Kidney (tissue), 14 donors: ENCODE measurements around the gene SLC6A11. TPM values are rescaled to one million over a fixed set of nuclear protein-coding genes. Genes with fewer than 3 reads are reported as not detected.

Source experiments
- DNase-seq, 5 donors: peaks; one replicate each; pipeline ENCODE4 v3.0.0-alpha.2; 2013 to 2020
- FAIRE-seq: peaks from 2 replicates; lab custom pipeline; 2012; peaks lifted over from hg19 to GRCh38; lab: Jason Lieb, UNC
- H3K27ac ChIP-seq, 2 donors: one replicate each; pipeline ENCODE4 v1.7.0; 2013; ENCODE audit warnings: low read depth in 2 of 2, low read length in 2 of 2, inconsistent platforms in 1 of 2
- H3K27me3 ChIP-seq: one replicate; pipeline ENCODE4 v1.7.1; 2013; ENCODE audit warnings: low read length, inconsistent platforms; ENCODE audit not compliant: control insufficient read depth, insufficient read depth
- H3K36me3 ChIP-seq, 3 donors: one replicate each; pipeline versions ENCODE4 v1.7.0 to v1.7.1; 2013; ENCODE audit warnings: low read length in 3 of 3, control low read depth in 1 of 3, inconsistent platforms in 1 of 3; ENCODE audit not compliant: insufficient read depth in 3 of 3, control insufficient read depth in 2 of 3
- H3K4me1 ChIP-seq, 3 donors: one replicate each; pipeline versions ENCODE4 v1.7.0 to v1.7.1; 2013; ENCODE audit warnings: low read length in 3 of 3, inconsistent platforms in 1 of 3, low read depth in 1 of 3; ENCODE audit not compliant: control insufficient read depth in 2 of 3, insufficient read depth in 2 of 3
- H3K4me3 ChIP-seq, 3 donors: one replicate each; pipeline versions ENCODE4 v1.7.0 to v1.8.1; 2013; ENCODE audit warnings: low read length in 3 of 3, control low read depth in 1 of 3, inconsistent platforms in 1 of 3
- H3K9ac ChIP-seq, 3 donors: one replicate each; pipeline versions ENCODE4 v1.7.0 to v1.7.1; 2013; ENCODE audit warnings: low read length in 3 of 3, control low read depth in 1 of 3, inconsistent platforms in 1 of 3
- H3K9me3 ChIP-seq, 3 donors: one replicate each; pipeline versions ENCODE4 v1.7.0 to v1.7.1; 2013; ENCODE audit warnings: low read length in 3 of 3, control low read depth in 1 of 3, inconsistent platforms in 1 of 3; ENCODE audit not compliant: control insufficient read depth in 2 of 3, insufficient read depth in 1 of 3
- intact Hi-C: fragments of 100-400 bp; cut with DNase I; formaldehyde crosslinking; loops from one replicate; pipeline ENCODE4 v1.11.1; 2022
- polyA plus RNA-seq: library from polyadenylated mRNA; stranded (reverse); fragments of 350-450 nt; fragmentation: Illumina TruSeq; extraction: RNeasy Lipid Tissue Mini Kit (QIAGEN cat#74804); gene quantifications from one replicate; pipeline ENCODE4 v1.2.3, GENCODE V29; 2014; ENCODE audit warnings: low read depth, low replicate concordance; ENCODE audit not compliant: insufficient read depth
- total RNA-seq: library from RNA; stranded (reverse); fragmentation: NEBNext Ultra II Directional; extraction: Animal tissue kit (Norgen Biotek cat#: 25700); gene quantifications from one replicate; pipeline ENCODE4 v1.2.1, GENCODE V29; 2021
- TF ChIP-seq, protein P1 (sequence below): IDR thresholded peaks from 3 replicates; pipeline ENCODE4 v1.5.1; 2012; ENCODE audit warnings: mild to moderate bottlenecking, moderate library complexity, borderline replicate concordance; ENCODE audit not compliant: insufficient read depth; ENCODE audit errors: extremely low read depth
- donor health status: control.
- donor health status: control.
- donor health status: control.
- donor health status: control.
- donor health status: control.
- donor health status: DM: yes; HTN: yes; CAD: no.
- donor health status: Normal renal cell carcinoma (clear cell type).

Gene SLC6A11
- total and polyA plus RNA-seq, 2 donors from 2014 or later, result 0.38 TPM; not detected in 1

- TF ChIP-seq, protein P1, sequence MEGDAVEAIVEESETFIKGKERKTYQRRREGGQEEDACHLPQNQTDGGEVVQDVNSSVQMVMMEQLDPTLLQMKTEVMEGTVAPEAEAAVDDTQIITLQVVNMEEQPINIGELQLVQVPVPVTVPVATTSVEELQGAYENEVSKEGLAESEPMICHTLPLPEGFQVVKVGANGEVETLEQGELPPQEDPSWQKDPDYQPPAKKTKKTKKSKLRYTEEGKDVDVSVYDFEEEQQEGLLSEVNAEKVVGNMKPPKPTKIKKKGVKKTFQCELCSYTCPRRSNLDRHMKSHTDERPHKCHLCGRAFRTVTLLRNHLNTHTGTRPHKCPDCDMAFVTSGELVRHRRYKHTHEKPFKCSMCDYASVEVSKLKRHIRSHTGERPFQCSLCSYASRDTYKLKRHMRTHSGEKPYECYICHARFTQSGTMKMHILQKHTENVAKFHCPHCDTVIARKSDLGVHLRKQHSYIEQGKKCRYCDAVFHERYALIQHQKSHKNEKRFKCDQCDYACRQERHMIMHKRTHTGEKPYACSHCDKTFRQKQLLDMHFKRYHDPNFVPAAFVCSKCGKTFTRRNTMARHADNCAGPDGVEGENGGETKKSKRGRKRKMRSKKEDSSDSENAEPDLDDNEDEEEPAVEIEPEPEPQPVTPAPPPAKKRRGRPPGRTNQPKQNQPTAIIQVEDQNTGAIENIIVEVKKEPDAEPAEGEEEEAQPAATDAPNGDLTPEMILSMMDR, result no peak
- Histone ChIP-seq H3K4me3 (no peak overlapping the region), H3K9me3 (no peaks in the 10 kb centered on the region), H3K4me1 (no peaks in the 10 kb centered on the region), H3K27ac (no peak overlapping the region), H3K9ac (no peak overlapping the region), H3K36me3 (no peaks in the 10 kb centered on the region), H3K27me3 (no peaks in the 10 kb centered on the region)
- intact Hi-C loops, result no loop called here
- FAIRE-seq (no peak), DNase-seq (no peak)
Observed at GRCh38 chr3:10804183-10804648, 11.8 kb upstream of the SLC6A11 start.

- Histone ChIP-seq H3K4me3 (no peak overlapping the region), H3K27ac (no peak overlapping the region), H3K9me3 (no peaks in the 10 kb centered on the region), H3K36me3 (no peaks in the 10 kb centered on the region), H3K27me3 (no peaks in the 10 kb centered on the region), H3K9ac (no peak overlapping the region), H3K4me1 (no peaks in the 10 kb centered on the region)
- TF ChIP-seq, protein P1, result no peak
- FAIRE-seq (no peak), DNase-seq (no peak)
- intact Hi-C loops, result no loop called here
Observed at GRCh38 chr3:10806006-10806405, 10.0 kb upstream of the SLC6A11 start.

DNA sequence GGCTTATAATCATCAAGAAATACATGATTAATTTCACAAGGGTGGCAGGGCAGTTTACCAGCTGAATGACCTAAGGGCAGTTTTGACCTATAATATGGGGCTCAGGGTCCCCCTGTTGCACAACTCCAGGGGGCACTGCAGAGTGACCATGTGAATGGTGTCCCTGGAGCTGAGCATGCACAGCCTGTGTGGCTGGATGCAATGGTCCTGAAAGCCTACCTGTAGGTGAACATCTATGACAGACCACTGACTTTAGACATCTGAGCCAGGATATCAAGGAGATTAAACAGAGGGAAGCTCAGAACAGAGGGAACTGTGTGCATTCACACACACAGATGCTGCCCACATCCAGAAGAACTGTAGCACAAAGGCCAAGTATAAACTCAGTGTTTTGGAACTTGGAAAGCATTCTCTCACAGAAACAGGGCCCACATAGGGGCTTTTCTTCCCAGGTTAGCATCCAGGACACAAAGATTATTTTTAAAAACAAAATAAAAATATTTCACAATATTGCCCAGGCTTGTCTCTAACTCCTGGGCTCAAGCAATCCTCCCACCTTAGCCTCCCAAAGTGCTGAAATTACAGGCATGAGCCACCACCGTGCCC, 7.8 kb upstream of the SLC6A11 start:
- Histone ChIP-seq H3K9ac (no peak overlapping the region), H3K4me3 (no peak overlapping the region), H3K27ac (no peak overlapping the region), H3K36me3 (no peaks in the 10 kb centered on the region), H3K9me3 (no peaks in the 10 kb centered on the region), H3K27me3 (no peaks in the 10 kb centered on the region), H3K4me1 (no peaks in the 10 kb centered on the region)
- FAIRE-seq (no peak), DNase-seq (no peak)
- TF ChIP-seq, protein P1, result no peak
- intact Hi-C loops, result no loop called here

DNA sequence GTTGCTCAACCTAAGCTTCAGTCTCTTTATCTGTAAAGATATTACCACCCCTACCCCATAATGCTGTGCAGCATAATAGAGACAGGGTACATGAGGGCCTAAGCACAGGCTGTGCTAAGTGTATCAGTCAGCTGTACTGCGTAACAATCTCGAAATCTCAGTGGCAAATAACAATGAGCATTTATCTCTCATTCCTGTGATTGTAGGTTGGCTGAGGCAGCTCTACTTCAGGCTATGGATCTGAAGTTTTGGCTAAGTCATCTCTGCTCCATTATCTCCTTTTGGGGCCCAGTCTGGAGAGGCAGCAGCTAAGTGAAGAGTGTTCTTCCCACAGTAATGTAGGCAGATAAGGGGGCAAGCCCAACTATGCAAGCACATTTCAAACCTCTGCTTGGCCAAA, 7.1 kb upstream of the SLC6A11 start:
- intact Hi-C loops, result no loop called here

More for the DNA sequence above, 7.1 kb upstream of the SLC6A11 start:
- Histone ChIP-seq H3K27me3 (no peaks in the 10 kb centered on the region), H3K4me3 (no peak overlapping the region), H3K9ac (no peak overlapping the region), H3K36me3 (no peaks in the 10 kb centered on the region), H3K9me3 (no peaks in the 10 kb centered on the region), H3K4me1 (no peaks in the 10 kb centered on the region), H3K27ac (no peak overlapping the region)
- DNase-seq, result no peak
- TF ChIP-seq, protein P1, result no peak
- FAIRE-seq, result no peak
